GM23338 (cell line): ENCODE results near the gene FAM174C. TPM values are rescaled to one million over a fixed set of nuclear protein-coding genes. Genes with fewer than 3 reads are reported as not detected.

Experiments
- ATAC-seq: fragments of 200-7000 bp; cut with Tn5 transposase; 3 replicates; pipeline ENCODE4 v1.9.1; 2020
- DNase-seq: peaks from one replicate; pipeline ENCODE4 v3.0.0-alpha.2; 2015; ENCODE audit warnings: low spot score
- H2AFZ ChIP-seq: fragments of 200-600 bp; sonication (generic); 2 replicates; pipeline ENCODE4 v1.8.0; 2016; ENCODE audit warnings: antibody characterized with exemption, mild to moderate bottlenecking, moderate library complexity
- H3F3A ChIP-seq: fragments of 200-600 bp; sonication (generic); replicated peaks from 2 replicates; pipeline ENCODE4 v1.8.0; 2017; ENCODE audit warnings: antibody characterized with exemption, mixed run types, low read depth
- H3K27ac ChIP-seq: fragments of 200-600 bp; sonication (generic); 2 replicates; pipeline ENCODE4 v1.6.1; 2016; ENCODE audit warnings: low read depth
- H3K27me3 ChIP-seq: fragments of 200-600 bp; sonication (generic); 2 replicates; pipeline ENCODE4 v1.8.0; 2016; ENCODE audit warnings: mild to moderate bottlenecking, mixed run types, moderate library complexity; ENCODE audit not compliant: insufficient read depth
- H3K36me3 ChIP-seq: fragments of 200-600 bp; sonication (generic); 2 replicates; pipeline ENCODE4 v1.8.0; 2016; ENCODE audit warnings: mild to moderate bottlenecking; ENCODE audit not compliant: insufficient read depth
- H3K4me1 ChIP-seq: fragments of 200-600 bp; sonication (generic); 2 replicates; pipeline ENCODE4 v1.8.0; 2016; ENCODE audit warnings: mild to moderate bottlenecking, moderate library complexity; ENCODE audit not compliant: insufficient read depth
- H3K4me2 ChIP-seq: fragments of 200-600 bp; sonication (generic); 2 replicates; pipeline ENCODE4 v1.7.1; 2017; ENCODE audit warnings: mixed run types
- H3K4me3 ChIP-seq: fragments of 200-600 bp; sonication (generic); 2 replicates; pipeline ENCODE4 v1.6.1; 2016; ENCODE audit warnings: mixed run types
- H3K79me2 ChIP-seq: fragments of 200-600 bp; sonication (generic); replicated peaks from 2 replicates; pipeline ENCODE4 v1.8.0; 2017; ENCODE audit warnings: mild to moderate bottlenecking; ENCODE audit not compliant: insufficient read depth
- H3K9me2 ChIP-seq: fragments of 200-600 bp; sonication (generic); 2 replicates; pipeline ENCODE4 v1.8.0; 2017; ENCODE audit not compliant: insufficient read depth
- H4K20me1 ChIP-seq: fragments of 200-600 bp; sonication (generic); replicated peaks from 2 replicates; pipeline ENCODE4 v1.8.0; 2017; ENCODE audit warnings: mild to moderate bottlenecking; ENCODE audit not compliant: insufficient read depth
- H3K27ac Mint-ChIP-seq: 2 replicates; pipeline ENCODE4 v1.8.0; 2020; ENCODE audit warnings: inconsistent platforms, mild to moderate bottlenecking, moderate library complexity, mixed read lengths
- H3K27me3 Mint-ChIP-seq: 3 replicates; pipeline ENCODE4 v1.8.0; 2022; ENCODE audit warnings: low read depth, mild to moderate bottlenecking, moderate library complexity, mixed read lengths, inconsistent platforms; ENCODE audit not compliant: insufficient read depth, poor library complexity
- H3K36me3 Mint-ChIP-seq: 3 replicates; pipeline ENCODE4 v1.8.0; 2021; ENCODE audit warnings: low read depth, mild to moderate bottlenecking, inconsistent platforms, moderate library complexity, mixed read lengths
- H3K4me1 Mint-ChIP-seq: 3 replicates; pipeline ENCODE4 v1.8.0; 2020; ENCODE audit warnings: mild to moderate bottlenecking, inconsistent platforms, mixed read lengths
- H3K4me3 Mint-ChIP-seq: 3 replicates; pipeline ENCODE4 v1.8.0; 2021; ENCODE audit warnings: moderate library complexity, mild to moderate bottlenecking, inconsistent platforms, mixed read lengths
- H3K9me3 Mint-ChIP-seq: 3 replicates; pipeline ENCODE4 v1.8.0; 2020; ENCODE audit warnings: moderate library complexity, mild to moderate bottlenecking, inconsistent platforms, mixed read lengths
- CTCF ChIP-seq, 2 experiments: fragments of 200-600 bp in 1 of 2; sonication (generic) in 1 of 2; conservative IDR thresholded peaks; 2 replicates each; pipeline versions ENCODE4 v1.5.1 to v1.6.1; 2016 to 2017; ENCODE audit warnings: antibody characterized with exemption in 2 of 2, low read depth in 2 of 2, mild to moderate bottlenecking in 2 of 2, moderate library complexity in 1 of 2
- EZH2 ChIP-seq: fragments of 200-600 bp; sonication (generic); IDR thresholded peaks from one replicate; pipeline ENCODE4 v1.8.0; 2017; ENCODE audit warnings: antibody characterized with exemption, mild to moderate bottlenecking, low read depth; ENCODE audit not compliant: unreplicated experiment
- NANOG ChIP-seq: IDR thresholded peaks from 2 replicates; pipeline ENCODE4 v1.6.1; 2016; ENCODE audit warnings: antibody characterized with exemption, borderline replicate concordance
- POLR2AphosphoS5 ChIP-seq: IDR thresholded peaks from 2 replicates; pipeline ENCODE4 v1.6.1; 2016; ENCODE audit warnings: antibody characterized with exemption, low read depth
- ZNF462 ChIP-seq: fragments of 250-450 bp; sonication (Bioruptor Pico); IDR thresholded peaks from 2 replicates; pipeline ENCODE4 v1.5.0; 2020; ENCODE audit warnings: mild to moderate bottlenecking, moderate library complexity
- polyA plus RNA-seq: library from polyadenylated mRNA; unstranded; fragments of >200 nt; fragmentation: Nextera tagmentation; extraction: Ambion mirVana; gene quantifications from 2 replicates; pipeline ENCODE4 v1.2.1, GENCODE V29; 2016
- total RNA-seq: library from RNA; depleted of rRNA; stranded (reverse); fragments of >200 nt; shearing (Covaris generic); gene quantifications from 2 replicates; pipeline ENCODE4 v1.2.3, GENCODE V29; 2014

The FAM174C gene
- total and polyA plus RNA-seq, 2 experiments from 2014 or later: 60.4 to 68.0 TPM

GRCh38 chr19:1271528-1272422 is 3.6 kb upstream of the FAM174C start:
- peak overlapping the region; percentile 98 for H3K27ac Mint-ChIP-seq
- peak overlapping the region; percentile 89 for H3K4me3 Mint-ChIP-seq
- peaks cover 2% of the 10 kb centered on the region; the same call in 2 of the 3 replicates for H3K9me3 Mint-ChIP-seq
- H3K36me3 Mint-ChIP-seq: peaks cover 53% of the 10 kb centered on the region
- Histone ChIP-seq H3K4me2 (no peak overlapping the region; the same call in 1 of the 2 replicates), H3F3A (peaks cover 62% of the 10 kb centered on the region), H3K36me3 (peaks cover 31% of the 10 kb centered on the region), H4K20me1 (peaks cover 37% of the 10 kb centered on the region), H2AFZ (no peak overlapping the region), H3K79me2 (peaks cover 50% of the 10 kb centered on the region), H3K9me2 (no peaks in the 10 kb centered on the region), H3K4me3 (no peak overlapping the region), H3K27ac (peak overlapping the region; percentile 69), H3K4me1 (peaks cover 43% of the 10 kb centered on the region), H3K27me3 (peaks cover 10% of the 10 kb centered on the region; the same call in 1 of the 2 replicates)
- DNase-seq: no peak
- H3K27me3 Mint-ChIP-seq: peaks cover 53% of the 10 kb centered on the region
- no peak for TF ChIP-seq CTCF (conservative IDR thresholded peaks at IDR 0.05; ENCODE audit: low read depth in 2 of 2)
- peak; percentile 19; the same call in 1 of the 2 replicates for TF ChIP-seq POLR2AphosphoS5
- TF ChIP-seq EZH2: no peak
- TF ChIP-seq NANOG: no peak
- no peak for TF ChIP-seq ZNF462 (CRISPR knock-in tag)
- ATAC-seq: no peak
- peaks cover 59% of the 10 kb centered on the region for H3K4me1 Mint-ChIP-seq
